Hepatocyte (in vitro differentiated cells): ENCODE results near the gene ARRB1.

Experiments
- CTCF ChIP-seq: fragments of 200-600 bp; sonication (generic); IDR thresholded peaks from 2 replicates; pipeline ENCODE4 v1.5.1; 2016; ENCODE audit warnings: antibody characterized with exemption, mild to moderate bottlenecking; ENCODE audit not compliant: poor library complexity
- EZH2 ChIP-seq: fragments of 200-600 bp; sonication (generic); IDR thresholded peaks from 2 replicates; pipeline ENCODE4 v1.6.1; 2016; ENCODE audit warnings: antibody characterized with exemption, mild to moderate bottlenecking, borderline replicate concordance
- EZH2phosphoT487 ChIP-seq: fragments of 200-600 bp; sonication (generic); IDR thresholded peaks from one replicate; pipeline ENCODE4 v1.6.1; 2018; ENCODE audit warnings: antibody characterized with exemption, mild to moderate bottlenecking, low read depth, moderate library complexity; ENCODE audit not compliant: unreplicated experiment, severe bottlenecking

GRCh38 chr11:75305993-75306392 is 45.5 kb downstream of the ARRB1 start:
- TF ChIP-seq CTCF (no peak), EZH2 (no peak), EZH2phosphoT487 (no peak)
